ENCODE data around the gene MLF1.

DNA sequence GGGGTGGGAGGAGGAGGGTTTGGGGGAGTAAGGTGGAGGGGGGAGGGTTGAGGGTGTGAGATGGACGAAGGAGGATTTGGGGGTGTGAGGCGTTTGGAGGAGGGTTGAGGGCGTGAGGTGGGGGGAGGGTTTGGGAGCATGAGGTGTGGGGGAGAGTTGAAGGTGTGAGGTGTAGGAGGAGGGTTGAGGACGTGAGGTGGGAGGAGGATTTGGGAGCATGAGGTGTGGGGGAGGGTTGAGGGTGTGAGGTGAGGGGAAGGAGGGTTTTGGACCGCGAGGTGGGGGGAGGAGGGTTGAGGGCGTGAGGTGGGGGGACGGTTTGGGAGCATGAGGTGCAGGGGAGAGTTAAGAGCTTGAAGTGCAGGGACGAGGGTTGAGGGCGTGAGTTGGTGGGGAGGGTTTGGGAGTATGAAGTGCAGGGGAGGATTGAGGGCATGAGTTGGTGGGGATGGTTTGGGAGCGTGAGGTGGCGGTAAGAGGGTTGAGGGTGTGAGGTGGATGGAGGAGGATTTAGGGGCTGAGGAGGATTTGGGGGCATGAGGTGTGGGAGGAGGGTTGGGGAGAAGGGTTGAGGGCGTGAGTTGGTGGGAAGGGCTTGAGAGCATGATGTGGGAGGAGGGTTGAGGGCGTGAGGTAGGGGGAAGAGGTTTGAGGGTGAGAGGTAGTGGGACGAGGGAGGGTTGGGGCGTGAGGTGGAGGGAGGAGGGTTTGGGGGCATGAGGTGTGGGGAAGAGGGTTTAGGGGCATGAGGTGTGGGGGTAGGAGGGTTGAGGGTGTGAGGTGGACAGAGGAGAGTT lies 1.2 kb downstream of the MLF1 start:
- TF ChIP-seq, protein P1, sequence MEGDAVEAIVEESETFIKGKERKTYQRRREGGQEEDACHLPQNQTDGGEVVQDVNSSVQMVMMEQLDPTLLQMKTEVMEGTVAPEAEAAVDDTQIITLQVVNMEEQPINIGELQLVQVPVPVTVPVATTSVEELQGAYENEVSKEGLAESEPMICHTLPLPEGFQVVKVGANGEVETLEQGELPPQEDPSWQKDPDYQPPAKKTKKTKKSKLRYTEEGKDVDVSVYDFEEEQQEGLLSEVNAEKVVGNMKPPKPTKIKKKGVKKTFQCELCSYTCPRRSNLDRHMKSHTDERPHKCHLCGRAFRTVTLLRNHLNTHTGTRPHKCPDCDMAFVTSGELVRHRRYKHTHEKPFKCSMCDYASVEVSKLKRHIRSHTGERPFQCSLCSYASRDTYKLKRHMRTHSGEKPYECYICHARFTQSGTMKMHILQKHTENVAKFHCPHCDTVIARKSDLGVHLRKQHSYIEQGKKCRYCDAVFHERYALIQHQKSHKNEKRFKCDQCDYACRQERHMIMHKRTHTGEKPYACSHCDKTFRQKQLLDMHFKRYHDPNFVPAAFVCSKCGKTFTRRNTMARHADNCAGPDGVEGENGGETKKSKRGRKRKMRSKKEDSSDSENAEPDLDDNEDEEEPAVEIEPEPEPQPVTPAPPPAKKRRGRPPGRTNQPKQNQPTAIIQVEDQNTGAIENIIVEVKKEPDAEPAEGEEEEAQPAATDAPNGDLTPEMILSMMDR (conservative IDR thresholded peaks at IDR 0.05; ENCODE audit: low read depth, low read length), result no peak
- TF ChIP-seq EZH2 (IDR thresholded peaks at IDR 0.05; ENCODE audit: low read length, unreplicated experiment) (no peak), EZH2phosphoT487 (IDR thresholded peaks at IDR 0.05; ENCODE audit: borderline replicate concordance, low read length) (no peak)

All from PC-3 (cell line).